Measurements from ENCODE around the gene APC2.

The APC2 gene

DNA sequence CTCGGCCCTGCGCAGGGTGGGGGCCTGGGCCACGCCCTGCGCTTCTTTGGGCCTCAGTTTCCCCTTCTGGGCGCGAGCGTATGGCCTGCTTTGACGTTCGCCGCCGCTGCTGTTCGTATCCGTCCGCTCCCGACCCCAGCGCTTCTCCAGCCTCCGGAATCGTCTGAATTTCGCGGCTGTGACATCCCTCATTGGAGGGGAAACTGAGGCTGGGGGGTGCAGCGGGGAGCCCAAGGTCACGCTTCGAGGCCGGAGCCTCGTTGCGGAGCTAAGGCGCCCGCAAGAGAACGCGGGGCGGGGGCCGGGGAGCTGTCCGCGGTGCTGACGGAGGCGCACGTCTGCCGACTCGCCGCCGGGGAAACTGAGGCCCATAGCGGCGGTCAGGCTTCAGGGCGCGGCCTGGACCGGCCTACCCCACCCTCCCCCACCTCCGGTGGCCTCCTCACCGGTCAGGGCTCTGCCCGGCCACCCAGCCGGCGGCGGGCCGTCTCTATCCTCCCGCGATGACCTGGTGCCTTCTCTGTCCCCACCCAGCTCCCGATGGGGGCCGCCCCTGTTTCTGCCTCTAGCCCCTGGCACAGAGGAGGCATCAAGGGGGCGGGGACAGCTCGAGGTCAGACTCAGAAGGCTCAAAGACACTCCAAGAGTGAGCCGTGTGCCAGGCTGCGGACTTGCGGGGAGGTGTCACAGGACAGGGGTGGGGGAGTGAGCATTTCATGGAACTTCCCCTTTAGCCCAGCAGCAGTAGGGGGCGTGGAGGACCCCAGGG, 3.0 kb upstream of the APC2 start:
- Histone ChIP-seq H3K79me2 (ENCODE audit: control insufficient read depth, low read length) (no peaks in the 10 kb centered on the region), H3K4me3 (ENCODE audit: low read length) (no peak overlapping the region), H4K20me1 (ENCODE audit: control insufficient read depth, insufficient read depth, low read depth, low read length) (0 out of 2 replicates have a peak, but pooled peaks cover 6% of the 10 kb centered on the region), H3K4me2 (ENCODE audit: low read length) (no peak overlapping the region), H3K36me3 (ENCODE audit: control insufficient read depth, low read length) (peaks cover 10% of the 10 kb centered on the region), H3K27me3 (ENCODE audit: control insufficient read depth, low read length) (peaks cover 41% of the 10 kb centered on the region), H3K4me1 (ENCODE audit: control insufficient read depth, low read length) (peaks cover 45% of the 10 kb centered on the region), H3F3A (ENCODE audit: control insufficient read depth, insufficient read depth) (peaks cover 29% of the 10 kb centered on the region), H3K9me2 (replicated peaks; ENCODE audit: control insufficient read depth, low read length) (no peaks in the 10 kb centered on the region), H3K27ac (ENCODE audit: low read depth, low read length) (no peak overlapping the region), H3K9me3 (ENCODE audit: control insufficient read depth, insufficient read depth, low read length) (no peaks in the 10 kb centered on the region)
- no peak for TF ChIP-seq EZH2phosphoT487 (IDR thresholded peaks at IDR 0.05; ENCODE audit: borderline replicate concordance, low read length)
- TF ChIP-seq, protein P1, sequence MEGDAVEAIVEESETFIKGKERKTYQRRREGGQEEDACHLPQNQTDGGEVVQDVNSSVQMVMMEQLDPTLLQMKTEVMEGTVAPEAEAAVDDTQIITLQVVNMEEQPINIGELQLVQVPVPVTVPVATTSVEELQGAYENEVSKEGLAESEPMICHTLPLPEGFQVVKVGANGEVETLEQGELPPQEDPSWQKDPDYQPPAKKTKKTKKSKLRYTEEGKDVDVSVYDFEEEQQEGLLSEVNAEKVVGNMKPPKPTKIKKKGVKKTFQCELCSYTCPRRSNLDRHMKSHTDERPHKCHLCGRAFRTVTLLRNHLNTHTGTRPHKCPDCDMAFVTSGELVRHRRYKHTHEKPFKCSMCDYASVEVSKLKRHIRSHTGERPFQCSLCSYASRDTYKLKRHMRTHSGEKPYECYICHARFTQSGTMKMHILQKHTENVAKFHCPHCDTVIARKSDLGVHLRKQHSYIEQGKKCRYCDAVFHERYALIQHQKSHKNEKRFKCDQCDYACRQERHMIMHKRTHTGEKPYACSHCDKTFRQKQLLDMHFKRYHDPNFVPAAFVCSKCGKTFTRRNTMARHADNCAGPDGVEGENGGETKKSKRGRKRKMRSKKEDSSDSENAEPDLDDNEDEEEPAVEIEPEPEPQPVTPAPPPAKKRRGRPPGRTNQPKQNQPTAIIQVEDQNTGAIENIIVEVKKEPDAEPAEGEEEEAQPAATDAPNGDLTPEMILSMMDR (IDR thresholded peaks at IDR 0.05; ENCODE audit: low read depth, low read length, poor library complexity, severe bottlenecking), result no peak

DNA sequence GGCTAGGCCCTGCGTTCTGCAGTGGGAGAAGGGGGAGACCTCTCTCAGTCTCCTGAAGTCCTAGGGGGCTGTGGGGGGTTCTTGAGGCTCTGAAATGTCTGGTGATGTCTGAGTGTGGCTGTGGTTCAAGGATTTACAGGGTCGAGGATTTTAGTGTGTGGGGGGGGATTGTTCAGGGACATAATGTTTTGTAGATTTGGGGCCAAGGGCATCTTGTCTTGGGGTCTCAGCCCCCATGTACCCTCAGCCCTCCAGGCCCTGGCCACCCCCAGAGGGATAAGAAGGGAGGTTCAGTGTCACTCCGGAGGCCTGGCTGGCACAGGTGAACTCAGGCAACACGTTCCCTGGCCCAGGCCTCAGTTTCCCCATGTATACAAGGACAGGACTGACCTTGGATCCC, 2.4 kb upstream of the APC2 start:
- H3K79me2 ChIP-seq (ENCODE audit: control insufficient read depth, low read length), result no peaks in the 10 kb centered on the region
- H3K27ac ChIP-seq (ENCODE audit: low read depth, low read length), result no peak overlapping the region
- TF ChIP-seq, protein P1 (IDR thresholded peaks at IDR 0.05; ENCODE audit: low read depth, low read length, poor library complexity, severe bottlenecking), result no peak
- no peak for TF ChIP-seq EZH2phosphoT487 (IDR thresholded peaks at IDR 0.05; ENCODE audit: borderline replicate concordance, low read length)
- no peaks in the 10 kb centered on the region for H3K9me3 ChIP-seq (ENCODE audit: control insufficient read depth, insufficient read depth, low read length)
- no peak overlapping the region for H3K4me2 ChIP-seq (ENCODE audit: low read length)
- H3F3A ChIP-seq (ENCODE audit: control insufficient read depth, insufficient read depth), result peaks cover 23% of the 10 kb centered on the region
- H4K20me1 ChIP-seq (ENCODE audit: control insufficient read depth, insufficient read depth, low read depth, low read length), result 0 out of 2 replicates have a peak, but pooled peaks cover 6% of the 10 kb centered on the region
- H3K4me3 ChIP-seq (ENCODE audit: low read length), result no peak overlapping the region
- peaks cover 41% of the 10 kb centered on the region for H3K27me3 ChIP-seq (ENCODE audit: control insufficient read depth, low read length)
- H3K36me3 ChIP-seq (ENCODE audit: control insufficient read depth, low read length), result peaks cover 3% of the 10 kb centered on the region
- H3K4me1 ChIP-seq (ENCODE audit: control insufficient read depth, low read length), result peaks cover 40% of the 10 kb centered on the region
- no peaks in the 10 kb centered on the region for H3K9me2 ChIP-seq (replicated peaks; ENCODE audit: control insufficient read depth, low read length)

DNA sequence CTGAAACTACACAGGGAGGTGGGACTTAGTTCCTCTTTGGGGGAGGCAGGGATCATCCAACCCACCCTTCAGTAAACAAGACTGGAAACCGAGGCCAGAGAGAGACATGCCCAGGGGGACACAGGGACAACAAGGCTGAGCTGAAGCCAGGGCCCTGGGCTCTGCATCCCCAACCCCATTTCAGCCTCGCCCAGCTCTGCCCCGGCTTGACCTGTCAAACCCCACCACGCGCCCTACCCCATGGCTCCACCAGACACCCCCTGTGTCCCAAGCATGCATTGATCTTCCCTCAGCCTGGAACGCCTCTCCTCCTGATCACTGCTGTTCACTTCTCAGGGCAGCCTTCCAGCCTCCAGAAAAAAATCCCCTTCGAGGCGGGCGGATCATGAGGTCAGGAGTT, 2.0 kb upstream of the APC2 start:
- Histone ChIP-seq H3K9me2 (replicated peaks; ENCODE audit: control insufficient read depth, low read length) (no peaks in the 10 kb centered on the region), H3K4me1 (ENCODE audit: control insufficient read depth, low read length) (peaks cover 35% of the 10 kb centered on the region), H3K4me3 (ENCODE audit: low read length) (no peak overlapping the region), H3K36me3 (ENCODE audit: control insufficient read depth, low read length) (no peaks in the 10 kb centered on the region), H3K27ac (ENCODE audit: low read depth, low read length) (no peak overlapping the region), H3K9me3 (ENCODE audit: control insufficient read depth, insufficient read depth, low read length) (no peaks in the 10 kb centered on the region), H4K20me1 (ENCODE audit: control insufficient read depth, insufficient read depth, low read depth, low read length) (peaks cover 6% of the 10 kb centered on the region; the same call in 1 of the 2 replicates), H3K27me3 (ENCODE audit: control insufficient read depth, low read length) (peaks cover 41% of the 10 kb centered on the region), H3F3A (ENCODE audit: control insufficient read depth, insufficient read depth) (peaks cover 19% of the 10 kb centered on the region), H3K4me2 (ENCODE audit: low read length) (no peak overlapping the region), H3K79me2 (ENCODE audit: control insufficient read depth, low read length) (no peaks in the 10 kb centered on the region)
- no peak for TF ChIP-seq EZH2phosphoT487 (IDR thresholded peaks at IDR 0.05; ENCODE audit: borderline replicate concordance, low read length)
- TF ChIP-seq, protein P1 (IDR thresholded peaks at IDR 0.05; ENCODE audit: low read depth, low read length, poor library complexity, severe bottlenecking), result no peak

All from DOHH2 (cell line).